Activated CD8-positive, alpha-beta memory T cell treated with anti-CD3 and anti-CD28 coated beads, Interleukin-2, amount 50 U/mL, for 1 hour (primary cell): ENCODE results near the gene CACNA1H.

Experiments
- DNase-seq: peaks from one replicate; pipeline ENCODE4 v3.0.0-alpha.2; 2020; ENCODE audit errors: extremely low read depth

Gene CACNA1H

GRCh38 chr16:1152651-1153259 is at the start of gene CACNA1H:
CACNA1H (plus strand) TSS chr16:1153106; CDS start chr16:1153738, 632 bp downstream.
- no peak for DNase-seq

GRCh38 chr16:1103636-1103980 is 49.3 kb upstream of the CACNA1H start:
- DNase-seq = no peak

- DNase-seq = no peak
These were observed 46.9 kb upstream of the CACNA1H start for GRCh38 chr16:1105888-1106620.

GRCh38 chr16:1106659-1107058 is 46.2 kb upstream of the CACNA1H start:
- DNase-seq = no peak

- no peak for DNase-seq
These were observed 45.8 kb upstream of the CACNA1H start for GRCh38 chr16:1107141-1107540.

- no peak for DNase-seq
These were observed 45.2 kb upstream of the CACNA1H start for GRCh38 chr16:1107731-1108130.

- no peak for DNase-seq
These were observed 44.3 kb upstream of the CACNA1H start for GRCh38 chr16:1108299-1109252.

- DNase-seq = no peak
These were observed 43.3 kb upstream of the CACNA1H start for GRCh38 chr16:1109648-1110047.

- no peak for DNase-seq
These were observed 40.3 kb upstream of the CACNA1H start for GRCh38 chr16:1112506-1113184.

- no peak for DNase-seq
These were observed 39.4 kb upstream of the CACNA1H start for GRCh38 chr16:1113489-1113888.

- no peak for DNase-seq
These were observed 38.9 kb upstream of the CACNA1H start for GRCh38 chr16:1113889-1114526.

GRCh38 chr16:1116693-1117077 is 36.2 kb upstream of the CACNA1H start:
- no peak for DNase-seq

- no peak for DNase-seq
These were observed 35.6 kb upstream of the CACNA1H start for GRCh38 chr16:1117176-1117900.

- DNase-seq = no peak
These were observed 35.0 kb upstream of the CACNA1H start for GRCh38 chr16:1117926-1118325.

GRCh38 chr16:1119129-1119528 is 33.8 kb upstream of the CACNA1H start:
- no peak for DNase-seq

- DNase-seq = no peak
These were observed 32.9 kb upstream of the CACNA1H start for GRCh38 chr16:1119766-1120576.

GRCh38 chr16:1120577-1120941 is 32.3 kb upstream of the CACNA1H start:
- DNase-seq = no peak

GRCh38 chr16:1121009-1121408 is 31.9 kb upstream of the CACNA1H start:
- DNase-seq = no peak

GRCh38 chr16:1121601-1122397 is 31.1 kb upstream of the CACNA1H start:
- DNase-seq = no peak
